Embryonic facial prominence (tissue), 1 donor: ENCODE measurements around the gene ORC3.
A peak's percentile ranks its signal among the peaks of the same experiment; 100 is the strongest.

ENCODE experiments used
- DNase-seq: peaks from one replicate; pipeline ENCODE4 v3.0.0-alpha.2; 2016; ENCODE audit errors: extremely low spot score

ORC3 gene

GRCh38 chr6:87589693-87590416 is at the start of gene ORC3, which contains the start of gene RARS2:
Gene ORC3 (plus strand): TSS chr6:87590135. CDS start chr6:87590169, 34 bp downstream.
Gene RARS2 (minus strand): TSS chr6:87589987. CDS start chr6:87589957, 30 bp downstream.
- peak; percentile 83 for DNase-seq

- DNase-seq = no peak
Measured at GRCh38 chr6:87540539-87540938, 49.4 kb upstream of the ORC3 start.

- no peak for DNase-seq
Measured at GRCh38 chr6:87541041-87541440, 48.9 kb upstream of the ORC3 start.

- no peak for DNase-seq
Measured at GRCh38 chr6:87541744-87542143, 48.2 kb upstream of the ORC3 start.

GRCh38 chr6:87543696-87544473 is 46.0 kb upstream of the ORC3 start:
- no peak for DNase-seq

- no peak for DNase-seq
Measured at GRCh38 chr6:87544474-87544735, 45.5 kb upstream of the ORC3 start.

- no peak for DNase-seq
Measured at GRCh38 chr6:87551799-87552198, 38.1 kb upstream of the ORC3 start.

- DNase-seq = no peak
Measured at GRCh38 chr6:87553159-87553765, 36.7 kb upstream of the ORC3 start.

- DNase-seq = no peak
Measured at GRCh38 chr6:87555506-87555905, 34.4 kb upstream of the ORC3 start.

- DNase-seq = no peak
Measured at GRCh38 chr6:87558446-87558845, 31.5 kb upstream of the ORC3 start.

GRCh38 chr6:87561017-87561416 is 28.9 kb upstream of the ORC3 start:
- no peak for DNase-seq

- no peak for DNase-seq
Measured at GRCh38 chr6:87572021-87572420, 17.9 kb upstream of the ORC3 start.

GRCh38 chr6:87572883-87573282 is 17.1 kb upstream of the ORC3 start:
- DNase-seq = no peak

GRCh38 chr6:87573307-87574024 is 16.5 kb upstream of the ORC3 start:
- no peak for DNase-seq

GRCh38 chr6:87574237-87574804 is 15.6 kb upstream of the ORC3 start:
- no peak for DNase-seq

- DNase-seq = no peak
Measured at GRCh38 chr6:87575423-87575822, 14.5 kb upstream of the ORC3 start.

GRCh38 chr6:87583822-87584221 is 6.1 kb upstream of the ORC3 start:
- DNase-seq = no peak

GRCh38 chr6:87586371-87587077 is 3.4 kb upstream of the ORC3 start:
- DNase-seq = no peak

GRCh38 chr6:87588756-87589407 is 1.1 kb upstream of the ORC3 start:
- DNase-seq = no peak

- no peak for DNase-seq
Measured at GRCh38 chr6:87590417-87590880, 514 bp downstream of the ORC3 start.

GRCh38 chr6:87590990-87591389 is 1.1 kb downstream of the ORC3 start:
- no peak for DNase-seq
